Esophagus squamous epithelium (tissue), 4 donors: ENCODE measurements around the gene FBXW7.

ENCODE experiments used
- CTCF ChIP-seq, 6 experiments: fragments of 450-650 bp in 4 of 6; fragments of 200-600 bp in 2 of 6; sonication (generic) in 2 of 6; IDR thresholded peaks; one replicate each; pipeline ENCODE4 v1.5.1; 2016 to 2019; ENCODE audit warnings: antibody characterized with exemption in 6 of 6, mild to moderate bottlenecking in 4 of 6, moderate library complexity in 4 of 6
- POLR2A ChIP-seq, 4 donors: fragments of 450-650 bp; IDR thresholded peaks; one replicate each; pipeline ENCODE4 v1.6.1; 2017; ENCODE audit warnings: antibody characterized with exemption in 4 of 4, mild to moderate bottlenecking in 4 of 4, moderate library complexity in 3 of 4

- TF ChIP-seq CTCF (IDR thresholded peaks at IDR 0.05): no peak
- TF ChIP-seq POLR2A (IDR thresholded peaks at IDR 0.05): no peak
These were observed 22.5 kb upstream of the FBXW7 start for GRCh38 chr4:152558396-152558795.
